ENCODE data around the gene SLC25A12. TPM values are rescaled to one million over a fixed set of nuclear protein-coding genes. Genes with fewer than 3 reads are reported as not detected.

The SLC25A12 gene
- total RNA-seq, 2 experiments from 2014 or later: 8.7 to 9.5 TPM

DNA sequence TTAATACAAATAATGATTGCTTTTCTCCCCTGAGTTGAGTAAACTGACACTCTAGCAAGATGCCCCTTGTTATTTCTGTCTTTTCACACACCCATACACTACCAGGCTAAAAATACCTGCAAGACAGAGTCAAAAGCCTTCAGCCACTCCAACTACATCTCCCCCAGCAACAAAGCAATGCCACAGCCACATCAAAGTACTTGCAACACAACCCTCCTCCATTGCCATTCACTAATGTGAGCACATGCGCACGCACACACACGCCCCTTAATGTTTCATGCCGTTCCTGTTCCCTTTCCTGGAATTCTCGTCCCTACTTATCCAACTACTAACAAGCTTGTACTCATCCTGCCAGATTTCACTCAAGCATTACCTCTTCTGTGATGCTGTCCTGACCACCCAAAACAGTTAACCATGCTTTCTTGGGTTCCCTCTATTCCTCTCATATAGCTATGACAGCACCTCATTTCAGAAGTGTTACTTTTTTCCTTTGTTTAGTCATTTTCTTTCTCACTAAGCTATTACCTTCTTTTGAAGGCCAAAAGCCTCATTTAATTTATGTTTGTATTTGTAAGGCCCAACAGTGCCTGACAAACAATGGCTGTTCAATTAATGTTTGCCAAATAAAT lies 29.6 kb downstream of the SLC25A12 start:
- H3K27ac ChIP-seq (ENCODE audit: low read depth in 1 of 2, low read length in 2 of 2): no peak overlapping the region
- POLR2A ChIA-PET: no interaction called here
- H3K9me3 ChIP-seq (ENCODE audit: control insufficient read depth in 1 of 2, insufficient read depth in 1 of 2, low read length in 2 of 2): peaks cover 0 to 8% of the 10 kb centered on the region in 2 experiments
- peaks cover 37% of the 10 kb centered on the region for H3K36me3 Mint-ChIP-seq (ENCODE audit: low read depth)
- no peaks in the 10 kb centered on the region for H3K9me3 Mint-ChIP-seq
- H3K27me3 Mint-ChIP-seq: no peaks in the 10 kb centered on the region
- TF ChIP-seq, protein P1, sequence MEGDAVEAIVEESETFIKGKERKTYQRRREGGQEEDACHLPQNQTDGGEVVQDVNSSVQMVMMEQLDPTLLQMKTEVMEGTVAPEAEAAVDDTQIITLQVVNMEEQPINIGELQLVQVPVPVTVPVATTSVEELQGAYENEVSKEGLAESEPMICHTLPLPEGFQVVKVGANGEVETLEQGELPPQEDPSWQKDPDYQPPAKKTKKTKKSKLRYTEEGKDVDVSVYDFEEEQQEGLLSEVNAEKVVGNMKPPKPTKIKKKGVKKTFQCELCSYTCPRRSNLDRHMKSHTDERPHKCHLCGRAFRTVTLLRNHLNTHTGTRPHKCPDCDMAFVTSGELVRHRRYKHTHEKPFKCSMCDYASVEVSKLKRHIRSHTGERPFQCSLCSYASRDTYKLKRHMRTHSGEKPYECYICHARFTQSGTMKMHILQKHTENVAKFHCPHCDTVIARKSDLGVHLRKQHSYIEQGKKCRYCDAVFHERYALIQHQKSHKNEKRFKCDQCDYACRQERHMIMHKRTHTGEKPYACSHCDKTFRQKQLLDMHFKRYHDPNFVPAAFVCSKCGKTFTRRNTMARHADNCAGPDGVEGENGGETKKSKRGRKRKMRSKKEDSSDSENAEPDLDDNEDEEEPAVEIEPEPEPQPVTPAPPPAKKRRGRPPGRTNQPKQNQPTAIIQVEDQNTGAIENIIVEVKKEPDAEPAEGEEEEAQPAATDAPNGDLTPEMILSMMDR (IDR thresholded peaks at IDR 0.05): no peak
- H3K4me1 Mint-ChIP-seq (ENCODE audit: low read depth): peaks cover 10% of the 10 kb centered on the region
- no peak for ATAC-seq (ENCODE audit: poor library complexity)
- no peaks in the 10 kb centered on the region for H3K4me1 ChIP-seq (ENCODE audit: insufficient read depth, low read length)
- intact Hi-C loops (cut with DNase I, micrococcal nuclease): no loop called here
- no peak for DNase-seq
- H3K27ac Mint-ChIP-seq: no peak overlapping the region
- H3K27me3 ChIP-seq (ENCODE audit: control insufficient read depth in 1 of 2, insufficient read depth in 2 of 2, low read length in 2 of 2): no peaks in the 10 kb centered on the region
- no peak overlapping the region for H3K4me3 ChIP-seq (ENCODE audit: low read length)
- peaks cover 8% of the 10 kb centered on the region for H3K36me3 ChIP-seq (ENCODE audit: insufficient read depth, low read length)
- H3K4me3 Mint-ChIP-seq: no peak overlapping the region
- CTCF ChIA-PET: no interaction called here

DNA sequence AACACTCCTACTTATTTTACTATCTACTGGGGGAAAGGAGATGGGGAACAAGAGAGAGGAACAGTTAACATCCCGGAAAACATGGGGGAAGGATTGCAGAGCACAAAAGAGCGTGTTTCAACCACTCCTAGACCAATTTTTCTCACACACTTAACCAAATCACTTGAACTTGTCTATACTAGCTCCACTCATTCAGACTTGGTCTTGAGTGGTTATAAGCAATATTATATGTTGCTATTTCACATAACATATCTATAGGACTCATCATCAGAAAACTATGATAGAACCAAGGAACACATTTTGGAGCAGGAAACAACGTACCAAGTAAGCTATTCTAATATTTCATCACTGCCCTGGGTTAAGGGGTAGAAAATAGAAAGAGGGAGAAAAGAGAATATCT lies 31.5 kb downstream of the SLC25A12 start:
- CTCF ChIA-PET: no interaction called here

GRCh38 chr2:171858397-171858958 lies 35.6 kb downstream of the SLC25A12 start:
- intact Hi-C loops (cut with DNase I, micrococcal nuclease): no loop called here
- Mint-ChIP-seq H3K36me3 (ENCODE audit: low read depth) (peaks cover 47% of the 10 kb centered on the region), H3K4me3 (no peak overlapping the region), H3K27me3 (no peaks in the 10 kb centered on the region), H3K4me1 (ENCODE audit: low read depth) (no peaks in the 10 kb centered on the region), H3K27ac (no peak overlapping the region), H3K9me3 (no peaks in the 10 kb centered on the region)
- Histone ChIP-seq H3K9me3 (ENCODE audit: control insufficient read depth in 1 of 2, insufficient read depth in 1 of 2, low read length in 2 of 2) (no peaks in the 10 kb centered on the region), H3K4me3 (ENCODE audit: low read length) (no peak overlapping the region), H3K27ac (ENCODE audit: low read depth in 1 of 2, low read length in 2 of 2) (no peak overlapping the region), H3K27me3 (ENCODE audit: control insufficient read depth in 1 of 2, insufficient read depth in 2 of 2, low read length in 2 of 2) (no peaks in the 10 kb centered on the region), H3K4me1 (ENCODE audit: insufficient read depth, low read length) (no peaks in the 10 kb centered on the region), H3K36me3 (ENCODE audit: insufficient read depth, low read length) (peaks cover 16% of the 10 kb centered on the region)
- no peak for DNase-seq
- ChIA-PET POLR2A (no interaction called here), CTCF (no interaction called here)
- ATAC-seq (ENCODE audit: poor library complexity): no peak
- TF ChIP-seq, protein P1 (IDR thresholded peaks at IDR 0.05): no peak

More for the DNA sequence above, 31.5 kb downstream of the SLC25A12 start:
- peaks cover 0 to 3% of the 10 kb centered on the region in 2 experiments for H3K9me3 ChIP-seq (ENCODE audit: control insufficient read depth in 1 of 2, insufficient read depth in 1 of 2, low read length in 2 of 2)
- Mint-ChIP-seq H3K4me1 (ENCODE audit: low read depth) (peaks cover 10% of the 10 kb centered on the region), H3K4me3 (no peak overlapping the region), H3K27me3 (no peaks in the 10 kb centered on the region), H3K36me3 (ENCODE audit: low read depth) (peaks cover 25% of the 10 kb centered on the region), H3K27ac (no peak overlapping the region), H3K9me3 (no peaks in the 10 kb centered on the region)
- no peak overlapping the region for H3K4me3 ChIP-seq (ENCODE audit: low read length)
- no peaks in the 10 kb centered on the region for H3K4me1 ChIP-seq (ENCODE audit: insufficient read depth, low read length)
- DNase-seq (no peak), ATAC-seq (ENCODE audit: poor library complexity) (no peak)
- peaks cover 3% of the 10 kb centered on the region for H3K36me3 ChIP-seq (ENCODE audit: insufficient read depth, low read length)
- no peaks in the 10 kb centered on the region for H3K27me3 ChIP-seq (ENCODE audit: control insufficient read depth in 1 of 2, insufficient read depth in 2 of 2, low read length in 2 of 2)
- no peak overlapping the region for H3K27ac ChIP-seq (ENCODE audit: low read depth in 1 of 2, low read length in 2 of 2)
- intact Hi-C loops (cut with DNase I, micrococcal nuclease): no loop called here
- POLR2A ChIA-PET: no interaction called here
- TF ChIP-seq, protein P1 (IDR thresholded peaks at IDR 0.05): no peak
